ENCODE results near the gene TRIM40. TPM values are rescaled to one million over a fixed set of nuclear protein-coding genes. Genes with fewer than 3 reads are reported as not detected.

Gene TRIM40
- polyA plus RNA-seq, 2 of the 4 experiments (the other 2 are of a cell fraction) = 0.05 TPM

DNA sequence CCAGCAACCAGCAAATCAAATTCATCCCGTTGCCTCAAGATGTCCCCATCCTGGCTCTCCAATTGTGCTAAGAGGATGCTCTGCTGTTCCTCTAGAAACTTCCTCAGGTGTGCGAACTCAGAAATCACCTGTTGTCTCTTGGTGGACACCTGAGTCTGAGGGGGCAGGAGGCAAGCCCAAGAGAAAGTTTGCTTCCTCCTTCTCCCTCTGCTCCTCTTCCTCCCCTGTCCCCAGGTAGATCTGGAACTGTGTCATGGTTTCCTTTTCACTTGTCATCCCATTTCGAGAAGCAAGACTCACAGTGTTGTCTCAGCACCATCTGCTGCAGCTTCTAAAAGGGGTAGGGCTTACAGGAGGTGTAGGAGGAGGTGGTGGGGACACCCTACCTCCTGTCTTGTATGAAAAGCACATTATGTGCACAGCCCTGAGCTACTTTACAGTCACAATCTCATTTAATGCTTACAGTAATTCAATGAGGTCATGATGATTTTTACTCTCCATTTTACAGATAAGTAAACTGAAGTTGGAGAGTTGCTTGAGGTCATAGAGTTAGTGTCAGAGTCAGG is 22.6 kb downstream of the TRIM40 start:
- DNase-seq (ENCODE audit: low read depth in 1 of 2, low spot score in 1 of 2) (no peak), FAIRE-seq (no peak), ATAC-seq (no peak)
- H3K27ac ChIP-seq = no peak overlapping the region
- no peak for TF ChIP-seq HOXB13 (CRISPR knock-in tag; IDR thresholded peaks at IDR 0.05; ENCODE audit: low read depth)
- no peak for TF ChIP-seq RCOR1 (IDR thresholded peaks at IDR 0.05; ENCODE audit: low read depth, low read length)
- TF ChIP-seq FOSL2 (IDR thresholded peaks at IDR 0.05) = no peak
- no peak for TF ChIP-seq FOSL2 (CRISPR knock-in tag; IDR thresholded peaks at IDR 0.05)
- TF ChIP-seq ESRRA (IDR thresholded peaks at IDR 0.05; ENCODE audit: borderline replicate concordance, low read length) = no peak
- TF ChIP-seq NPAS2 (CRISPR knock-in tag; IDR thresholded peaks at IDR 0.05; ENCODE audit: borderline replicate concordance) = no peak
- no peak for TF ChIP-seq HOXB5 (CRISPR knock-in tag; IDR thresholded peaks at IDR 0.05)
- no peak for TF ChIP-seq PHF8 (IDR thresholded peaks at IDR 0.05; ENCODE audit: borderline replicate concordance, low read depth)
- TF ChIP-seq FOXS1 (CRISPR knock-in tag; IDR thresholded peaks at IDR 0.05) = no peak
- no peak for TF ChIP-seq EHF (CRISPR knock-in tag; IDR thresholded peaks at IDR 0.05)
- no peak for TF ChIP-seq CHD4 (IDR thresholded peaks at IDR 0.05; ENCODE audit: borderline replicate concordance)
- TF ChIP-seq, protein P1, sequence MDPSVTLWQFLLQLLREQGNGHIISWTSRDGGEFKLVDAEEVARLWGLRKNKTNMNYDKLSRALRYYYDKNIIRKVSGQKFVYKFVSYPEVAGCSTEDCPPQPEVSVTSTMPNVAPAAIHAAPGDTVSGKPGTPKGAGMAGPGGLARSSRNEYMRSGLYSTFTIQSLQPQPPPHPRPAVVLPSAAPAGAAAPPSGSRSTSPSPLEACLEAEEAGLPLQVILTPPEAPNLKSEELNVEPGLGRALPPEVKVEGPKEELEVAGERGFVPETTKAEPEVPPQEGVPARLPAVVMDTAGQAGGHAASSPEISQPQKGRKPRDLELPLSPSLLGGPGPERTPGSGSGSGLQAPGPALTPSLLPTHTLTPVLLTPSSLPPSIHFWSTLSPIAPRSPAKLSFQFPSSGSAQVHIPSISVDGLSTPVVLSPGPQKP (IDR thresholded peaks at IDR 0.05; ENCODE audit: low read depth, low read length) = no peak
- POLR2A ChIA-PET = no interaction called here
- H3K4me3 ChIP-seq = no peak overlapping the region
- no peaks in the 10 kb centered on the region for H3K9me3 ChIP-seq
- CTCF ChIA-PET = interaction anchor here (1.0 to 1.6 kb wide), 3 partner anchors 23 to 57 kb away, joined by 3 to 5 read pairs (median 4); no protein-coding TSS in a partner anchor
- peaks cover 32% of the 10 kb centered on the region for H3K4me1 ChIP-seq
- WGBS (ENCODE audit: missing lambda C conversion rate) = 48% methylated on average over 3 of the region's 3 CpGs
- no peak overlapping the region for H3K4me2 ChIP-seq

DNA sequence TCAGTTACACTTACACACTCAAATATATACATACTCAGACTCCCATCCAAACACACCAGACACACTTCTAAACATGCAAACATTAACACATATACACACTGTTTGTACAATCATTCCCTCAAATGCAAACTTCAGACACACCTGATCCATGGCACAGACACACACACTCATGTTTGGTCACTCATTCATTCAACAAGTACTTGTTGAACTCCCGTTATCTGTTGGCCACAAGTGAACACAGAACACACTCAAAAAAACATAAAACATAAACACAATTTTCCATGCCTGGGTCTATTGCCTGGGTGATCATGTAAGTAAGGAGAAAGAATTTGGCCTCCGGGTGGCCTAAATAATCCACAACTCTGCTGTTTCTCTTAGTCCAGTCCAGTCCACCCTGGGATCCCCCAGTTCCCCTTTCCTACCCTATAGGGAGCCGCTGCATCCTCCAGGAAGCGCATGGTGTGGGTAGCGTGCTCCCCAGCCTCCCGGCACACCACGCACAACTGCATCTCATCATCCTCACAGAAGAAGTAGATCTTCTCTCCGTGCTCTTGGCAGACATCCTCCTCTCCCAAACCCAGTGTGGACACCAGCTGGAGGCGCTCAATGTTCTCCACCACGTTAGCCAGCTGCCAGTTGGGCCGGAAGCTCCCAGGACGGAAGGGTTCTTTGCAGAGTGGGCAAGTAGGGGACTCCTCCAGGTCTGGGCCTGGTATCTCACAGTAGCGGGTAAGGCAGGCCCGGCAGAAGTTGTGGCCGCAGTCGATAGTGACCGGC is 24.3 kb downstream of the TRIM40 start:
- CTCF ChIA-PET = no interaction called here
- ATAC-seq (no peak), FAIRE-seq (no peak), DNase-seq (ENCODE audit: low read depth in 1 of 2, low spot score in 1 of 2) (no peak)
- H3K9me3 ChIP-seq = no peaks in the 10 kb centered on the region
- 76% methylated on average over 10 of the region's 17 CpGs for WGBS (ENCODE audit: missing lambda C conversion rate)
- no peak overlapping the region for H3K27ac ChIP-seq
- H3K4me1 ChIP-seq = peaks cover 21% of the 10 kb centered on the region
- POLR2A ChIA-PET = no interaction called here
- no peak overlapping the region for H3K4me2 ChIP-seq
- no peak for TF ChIP-seq FOSB (CRISPR knock-in tag; IDR thresholded peaks at IDR 0.05)
- TF ChIP-seq, protein P2, sequence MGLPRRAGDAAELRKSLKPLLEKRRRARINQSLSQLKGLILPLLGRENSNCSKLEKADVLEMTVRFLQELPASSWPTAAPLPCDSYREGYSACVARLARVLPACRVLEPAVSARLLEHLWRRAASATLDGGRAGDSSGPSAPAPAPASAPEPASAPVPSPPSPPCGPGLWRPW (IDR thresholded peaks at IDR 0.05) = no peak
- TF ChIP-seq SREBF2 (IDR thresholded peaks at IDR 0.05) = no peak
- no peak for TF ChIP-seq CBX8 (IDR thresholded peaks at IDR 0.05)
- no peak for TF ChIP-seq EHMT2 (IDR thresholded peaks at IDR 0.05; ENCODE audit: low read depth)
- TF ChIP-seq, protein P3, sequence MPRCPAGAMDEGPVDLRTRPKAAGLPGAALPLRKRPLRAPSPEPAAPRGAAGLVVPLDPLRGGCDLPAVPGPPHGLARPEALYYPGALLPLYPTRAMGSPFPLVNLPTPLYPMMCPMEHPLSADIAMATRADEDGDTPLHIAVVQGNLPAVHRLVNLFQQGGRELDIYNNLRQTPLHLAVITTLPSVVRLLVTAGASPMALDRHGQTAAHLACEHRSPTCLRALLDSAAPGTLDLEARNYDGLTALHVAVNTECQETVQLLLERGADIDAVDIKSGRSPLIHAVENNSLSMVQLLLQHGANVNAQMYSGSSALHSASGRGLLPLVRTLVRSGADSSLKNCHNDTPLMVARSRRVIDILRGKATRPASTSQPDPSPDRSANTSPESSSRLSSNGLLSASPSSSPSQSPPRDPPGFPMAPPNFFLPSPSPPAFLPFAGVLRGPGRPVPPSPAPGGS (IDR thresholded peaks at IDR 0.05) = no peak
- TF ChIP-seq ESRRA (IDR thresholded peaks at IDR 0.05; ENCODE audit: borderline replicate concordance, low read length) = no peak
- TF ChIP-seq JUNB (IDR thresholded peaks at IDR 0.05) = no peak
- H3K4me3 ChIP-seq = no peak overlapping the region

DNA sequence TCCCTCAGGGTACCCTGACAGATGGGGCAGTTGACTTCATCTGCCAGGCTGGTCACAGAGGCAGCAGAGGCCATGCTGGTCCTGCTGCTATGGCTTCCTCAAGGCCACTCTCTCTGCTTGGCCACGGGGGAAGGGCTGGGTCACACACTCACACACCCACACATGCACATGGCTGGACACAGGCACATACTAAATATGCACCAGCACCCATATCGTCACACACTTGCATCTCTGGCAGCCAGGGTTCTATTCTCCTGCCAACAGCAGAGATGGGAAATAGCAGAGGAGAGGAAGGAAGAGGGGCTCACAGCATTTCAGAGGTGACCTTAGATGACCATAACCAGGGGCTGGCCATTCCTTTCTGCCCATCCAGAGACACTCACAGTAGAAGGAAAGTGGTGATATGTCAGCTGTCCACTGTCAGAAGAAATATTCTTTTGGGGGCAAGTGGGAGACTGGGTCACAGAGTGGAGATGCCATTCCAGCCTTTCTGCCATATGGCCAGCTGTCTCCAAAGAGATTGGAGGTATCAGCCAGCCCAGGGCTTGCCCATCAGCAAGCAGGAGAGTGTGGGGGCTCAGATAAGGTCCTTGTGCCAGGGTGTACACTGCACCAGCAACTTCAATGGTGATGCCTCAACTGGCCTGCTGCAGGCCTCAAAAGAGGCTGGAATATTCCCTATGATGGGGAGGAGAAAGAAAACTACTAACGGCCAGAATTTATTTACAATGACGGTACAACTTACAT is 25.0 kb downstream of the TRIM40 start, which contains the start of gene TRIM10:
Gene TRIM10 (minus strand): TSS at position 427 of the 747 bp plus-strand sequence. CDS start 353 bp downstream, at position 74.
- CTCF ChIA-PET = interaction anchor here (0.9 kb wide), 1 partner anchor 16 kb away, joined by 4 read pairs; no protein-coding TSS in a partner anchor
- FAIRE-seq (no peak), DNase-seq (ENCODE audit: low read depth in 1 of 2, low spot score in 1 of 2) (no peak), ATAC-seq (no peak)
- POLR2A ChIA-PET = no interaction called here
- Histone ChIP-seq H3K4me2 (no peak within 1 kb of the TSS), H3K4me3 (no peak within 1 kb of the TSS), H3K27ac (no peak within 1 kb of the TSS), H3K4me1 (peaks cover 13% of the 10 kb centered on the region), H3K9me3 (no peaks in the 10 kb centered on the region)
- 71% methylated on average over 4 of the region's 4 CpGs for WGBS (ENCODE audit: missing lambda C conversion rate)
- TF ChIP-seq ZSCAN20 (CRISPR knock-in tag; IDR thresholded peaks at IDR 0.05) = no peak
- no peak for TF ChIP-seq FOXS1 (CRISPR knock-in tag; IDR thresholded peaks at IDR 0.05)
- TF ChIP-seq RAD21 (conservative IDR thresholded peaks at IDR 0.05 in 1 of 2, IDR thresholded peaks at IDR 0.05 in 1 of 2) = no peak
- TF ChIP-seq, protein P3 (IDR thresholded peaks at IDR 0.05) = no peak
- TF ChIP-seq, protein P4, sequence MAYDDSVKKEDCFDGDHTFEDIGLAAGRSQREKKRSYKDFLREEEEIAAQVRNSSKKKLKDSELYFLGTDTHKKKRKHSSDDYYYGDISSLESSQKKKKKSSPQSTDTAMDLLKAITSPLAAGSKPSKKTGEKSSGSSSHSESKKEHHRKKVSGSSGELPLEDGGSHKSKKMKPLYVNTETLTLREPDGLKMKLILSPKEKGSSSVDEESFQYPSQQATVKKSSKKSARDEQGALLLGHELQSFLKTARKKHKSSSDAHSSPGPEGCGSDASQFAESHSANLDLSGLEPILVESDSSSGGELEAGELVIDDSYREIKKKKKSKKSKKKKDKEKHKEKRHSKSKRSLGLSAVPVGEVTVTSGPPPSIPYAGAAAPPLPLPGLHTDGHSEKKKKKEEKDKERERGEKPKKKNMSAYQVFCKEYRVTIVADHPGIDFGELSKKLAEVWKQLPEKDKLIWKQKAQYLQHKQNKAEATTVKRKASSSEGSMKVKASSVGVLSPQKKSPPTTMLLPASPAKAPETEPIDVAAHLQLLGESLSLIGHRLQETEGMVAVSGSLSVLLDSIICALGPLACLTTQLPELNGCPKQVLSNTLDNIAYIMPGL (CRISPR knock-in tag; IDR thresholded peaks at IDR 0.05; ENCODE audit: borderline replicate concordance) = no peak
- TF ChIP-seq EHF (CRISPR knock-in tag; IDR thresholded peaks at IDR 0.05) = no peak
- TF ChIP-seq RNF2 (IDR thresholded peaks at IDR 0.05; ENCODE audit: borderline replicate concordance, low read depth) = no peak
- TF ChIP-seq CBX2 (IDR thresholded peaks at IDR 0.05; ENCODE audit: borderline replicate concordance, low read depth) = no peak
- no peak for TF ChIP-seq KDM5A (IDR thresholded peaks at IDR 0.05)
- TF ChIP-seq CHD2 (IDR thresholded peaks at IDR 0.05; ENCODE audit: low read length, partially characterized antibody) = no peak

Measured in A549 (cell line).